ENCODE data around the gene YEATS2. TPM values are rescaled to one million over a fixed set of nuclear protein-coding genes. Genes with fewer than 3 reads are reported as not detected.

Gene YEATS2
- total RNA-seq, 1 donor from 2014 or later, result 61.9 TPM

DNA sequence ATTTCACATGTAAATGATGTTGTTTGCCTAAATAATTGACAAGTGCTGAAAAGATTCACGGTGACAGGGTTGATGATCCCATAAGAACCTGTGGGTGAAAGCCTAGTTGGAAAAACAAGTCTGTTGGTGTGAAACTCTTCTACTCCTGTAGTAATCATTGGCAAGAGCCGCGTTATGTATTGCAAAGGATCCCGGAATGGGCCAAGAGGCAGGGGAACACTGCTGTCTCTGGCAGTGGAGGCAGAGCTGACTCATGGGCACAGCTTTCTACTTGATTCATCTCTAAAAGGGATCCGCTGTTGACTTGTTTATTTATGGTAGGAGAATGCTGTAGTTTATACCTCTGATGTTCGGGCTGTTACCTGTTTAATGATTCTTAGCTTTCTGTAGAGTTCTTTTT, 64.7 kb downstream of the YEATS2 start:
- no peaks in the 10 kb centered on the region for H3K9me3 Mint-ChIP-seq
- no peaks in the 10 kb centered on the region for H3K4me1 Mint-ChIP-seq
- no peaks in the 10 kb centered on the region for H3K27me3 Mint-ChIP-seq (ENCODE audit: low read depth)
- peak overlapping the region; percentile 81 for H3K27ac Mint-ChIP-seq (ENCODE audit: unreplicated experiment)
- no peak for DNase-seq (ENCODE audit: low read depth, low spot score)
- TF ChIP-seq, protein P1, sequence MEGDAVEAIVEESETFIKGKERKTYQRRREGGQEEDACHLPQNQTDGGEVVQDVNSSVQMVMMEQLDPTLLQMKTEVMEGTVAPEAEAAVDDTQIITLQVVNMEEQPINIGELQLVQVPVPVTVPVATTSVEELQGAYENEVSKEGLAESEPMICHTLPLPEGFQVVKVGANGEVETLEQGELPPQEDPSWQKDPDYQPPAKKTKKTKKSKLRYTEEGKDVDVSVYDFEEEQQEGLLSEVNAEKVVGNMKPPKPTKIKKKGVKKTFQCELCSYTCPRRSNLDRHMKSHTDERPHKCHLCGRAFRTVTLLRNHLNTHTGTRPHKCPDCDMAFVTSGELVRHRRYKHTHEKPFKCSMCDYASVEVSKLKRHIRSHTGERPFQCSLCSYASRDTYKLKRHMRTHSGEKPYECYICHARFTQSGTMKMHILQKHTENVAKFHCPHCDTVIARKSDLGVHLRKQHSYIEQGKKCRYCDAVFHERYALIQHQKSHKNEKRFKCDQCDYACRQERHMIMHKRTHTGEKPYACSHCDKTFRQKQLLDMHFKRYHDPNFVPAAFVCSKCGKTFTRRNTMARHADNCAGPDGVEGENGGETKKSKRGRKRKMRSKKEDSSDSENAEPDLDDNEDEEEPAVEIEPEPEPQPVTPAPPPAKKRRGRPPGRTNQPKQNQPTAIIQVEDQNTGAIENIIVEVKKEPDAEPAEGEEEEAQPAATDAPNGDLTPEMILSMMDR (conservative IDR thresholded peaks at IDR 0.05), result no peak
- peaks cover 3% of the 10 kb centered on the region for H3K36me3 Mint-ChIP-seq (ENCODE audit: low read depth)
- no peak overlapping the region for H3K4me3 Mint-ChIP-seq

DNA sequence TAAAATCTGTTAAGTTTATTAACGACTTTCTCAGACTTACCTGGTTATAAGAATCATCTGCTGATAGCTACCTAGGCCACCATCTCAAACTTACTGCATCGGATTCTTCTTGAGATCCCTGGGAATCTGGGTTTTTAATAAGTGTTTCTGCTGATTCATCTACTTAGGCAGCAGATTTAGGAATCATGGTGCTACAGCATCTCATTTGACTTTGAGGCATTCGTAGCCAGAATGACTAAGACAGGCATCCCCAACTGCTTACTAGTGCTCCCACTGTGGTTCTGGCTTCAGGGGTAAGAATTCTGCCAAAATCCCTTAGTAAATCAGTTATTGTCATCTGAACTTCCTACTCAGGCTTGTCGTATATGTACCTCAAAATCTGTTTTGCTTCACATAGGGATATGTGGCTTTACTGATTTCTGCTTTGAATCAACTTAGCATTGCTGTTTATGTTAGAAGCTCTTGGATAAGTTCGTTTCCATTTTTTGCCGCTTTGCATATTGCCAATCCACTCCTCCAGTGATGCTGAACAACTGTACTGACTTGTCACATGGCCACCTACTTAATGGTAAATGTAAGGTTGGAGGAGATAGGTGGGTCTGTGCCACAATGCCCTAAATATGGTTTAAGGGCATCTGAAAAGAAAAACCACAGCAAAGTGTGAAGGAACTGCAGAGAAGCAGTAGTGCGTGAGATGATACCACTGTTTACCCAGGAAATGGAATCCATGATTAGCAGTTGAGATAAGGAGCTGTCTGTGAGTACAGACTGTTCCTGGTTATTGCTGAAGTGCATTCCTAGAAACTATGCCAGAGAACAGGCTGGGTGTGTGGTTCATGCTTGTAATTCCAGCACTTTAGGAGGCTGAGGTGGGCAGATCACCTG, 67.5 kb downstream of the YEATS2 start:
- H3K4me3 Mint-ChIP-seq, result no peak overlapping the region
- H3K36me3 Mint-ChIP-seq (ENCODE audit: low read depth), result peaks cover 3% of the 10 kb centered on the region
- H3K9me3 Mint-ChIP-seq, result no peaks in the 10 kb centered on the region
- no peak overlapping the region for H3K27ac Mint-ChIP-seq (ENCODE audit: unreplicated experiment)
- no peak for DNase-seq (ENCODE audit: low read depth, low spot score)
- TF ChIP-seq, protein P1 (conservative IDR thresholded peaks at IDR 0.05), result no peak
- no peaks in the 10 kb centered on the region for H3K4me1 Mint-ChIP-seq
- no peaks in the 10 kb centered on the region for H3K27me3 Mint-ChIP-seq (ENCODE audit: low read depth)

DNA sequence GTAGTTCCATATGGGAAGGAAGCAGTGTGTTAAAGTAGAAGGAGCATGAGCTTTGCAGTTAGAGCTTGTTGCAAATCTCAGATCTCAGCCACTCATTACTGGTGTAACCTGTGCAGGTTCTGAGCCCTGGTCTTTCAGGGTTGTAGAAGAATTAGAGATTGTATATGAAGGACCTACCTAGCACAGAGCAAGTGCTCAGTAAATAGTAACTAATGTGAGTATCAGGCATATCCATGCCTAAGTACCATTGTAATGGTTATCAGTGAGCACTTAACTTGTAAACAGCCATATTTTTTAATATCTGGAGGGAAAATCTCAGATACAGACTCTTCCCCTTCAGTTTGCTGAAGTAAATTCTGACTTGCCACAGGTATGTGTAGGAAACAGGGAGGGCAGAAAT, 68.5 kb downstream of the YEATS2 start:
- Mint-ChIP-seq H3K4me3 (no peak overlapping the region), H3K36me3 (ENCODE audit: low read depth) (peaks cover 3% of the 10 kb centered on the region), H3K4me1 (no peaks in the 10 kb centered on the region)

DNA sequence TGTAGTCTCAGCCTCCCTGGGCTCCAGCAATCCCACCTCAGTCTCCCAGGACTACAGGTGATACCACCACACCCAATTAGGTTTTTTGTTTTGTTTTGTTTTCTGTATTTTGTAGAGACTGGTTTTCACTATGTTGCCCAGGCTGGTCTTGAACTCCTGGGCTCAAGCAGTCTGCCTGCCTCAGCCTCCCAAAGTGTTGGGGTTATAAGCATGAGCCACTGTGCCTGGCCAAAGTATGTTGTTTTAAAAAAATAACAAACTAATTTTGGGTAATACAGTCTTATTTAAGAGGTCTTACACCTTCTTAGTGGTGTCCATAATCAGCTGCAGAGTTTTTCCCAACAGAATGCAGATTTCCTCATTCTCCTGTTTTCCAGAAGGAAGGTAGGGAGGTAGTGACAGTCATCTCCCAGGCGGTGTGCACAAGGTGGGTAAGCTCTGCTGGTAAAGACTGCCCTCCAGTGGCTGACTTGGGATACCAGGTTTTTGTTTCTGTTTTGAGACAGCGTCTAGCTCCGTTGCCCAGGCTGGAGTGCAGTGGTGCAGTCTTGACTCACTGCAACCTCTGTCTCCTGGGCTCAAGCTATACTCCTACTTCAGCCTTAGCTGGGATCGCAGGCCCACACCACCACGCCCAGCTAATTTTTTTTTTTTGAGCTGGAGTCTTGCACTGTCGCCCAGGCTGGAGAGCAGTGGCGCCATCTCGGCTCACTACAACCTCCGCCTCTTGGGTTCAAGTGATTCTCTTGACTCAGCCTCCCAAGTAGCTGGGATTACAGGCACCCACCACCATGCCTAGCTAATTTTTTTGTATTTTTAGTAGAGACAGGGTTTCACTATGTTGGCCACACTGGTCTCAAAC, 69.4 kb downstream of the YEATS2 start:
- no peak overlapping the region for H3K4me3 Mint-ChIP-seq
- peak; percentile 73 for DNase-seq (ENCODE audit: low read depth, low spot score)
- H3K4me1 Mint-ChIP-seq, result no peaks in the 10 kb centered on the region
- no peaks in the 10 kb centered on the region for H3K36me3 Mint-ChIP-seq (ENCODE audit: low read depth)
- TF ChIP-seq, protein P1 (conservative IDR thresholded peaks at IDR 0.05), result peak; percentile 82
- H3K27ac Mint-ChIP-seq (ENCODE audit: unreplicated experiment), result no peak overlapping the region
- H3K27me3 Mint-ChIP-seq (ENCODE audit: low read depth), result no peaks in the 10 kb centered on the region
- no peaks in the 10 kb centered on the region for H3K9me3 Mint-ChIP-seq

More for the DNA sequence above, 68.5 kb downstream of the YEATS2 start:
- DNase-seq (ENCODE audit: low read depth, low spot score), result no peak
- Mint-ChIP-seq H3K9me3 (no peaks in the 10 kb centered on the region), H3K27me3 (ENCODE audit: low read depth) (no peaks in the 10 kb centered on the region), H3K27ac (ENCODE audit: unreplicated experiment) (no peak overlapping the region)
- TF ChIP-seq, protein P1 (conservative IDR thresholded peaks at IDR 0.05), result no peak

DNA sequence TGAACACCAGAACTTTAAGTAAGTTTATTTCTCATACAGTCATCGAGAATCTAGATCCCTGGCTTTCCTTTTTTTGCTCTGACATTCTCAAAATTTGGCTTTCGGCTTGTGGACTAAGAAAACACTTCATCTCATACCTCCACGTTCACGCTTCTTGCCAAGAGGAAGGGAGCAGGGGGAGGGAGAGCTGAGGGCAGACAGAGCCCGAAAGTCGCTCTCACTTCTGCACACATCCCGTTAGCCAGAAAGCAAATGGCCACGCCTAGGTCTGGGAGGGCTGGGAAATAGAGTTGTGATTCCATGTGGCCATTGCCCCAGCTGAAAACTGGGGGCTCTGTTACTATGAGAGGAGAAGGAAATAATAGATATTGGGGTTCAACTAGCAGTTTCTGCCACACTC, 70.5 kb downstream of the YEATS2 start:
- H3K36me3 Mint-ChIP-seq (ENCODE audit: low read depth), result peaks cover 2% of the 10 kb centered on the region
- TF ChIP-seq, protein P1 (conservative IDR thresholded peaks at IDR 0.05), result no peak
- H3K4me3 Mint-ChIP-seq, result no peak overlapping the region
- H3K27ac Mint-ChIP-seq (ENCODE audit: unreplicated experiment), result no peak overlapping the region
- no peaks in the 10 kb centered on the region for H3K9me3 Mint-ChIP-seq
- DNase-seq (ENCODE audit: low read depth, low spot score), result no peak
- no peaks in the 10 kb centered on the region for H3K4me1 Mint-ChIP-seq
- no peaks in the 10 kb centered on the region for H3K27me3 Mint-ChIP-seq (ENCODE audit: low read depth)
